GM20431 (cell line): ENCODE data around the gene NAIF1.
"Not testable (repeated sequence)": the region's sequence is repeated elsewhere in the genome, so short reads cannot be mapped to it uniquely, and the experiment has no call there.

Experiments
- in situ Hi-C: fragments of 300-500 bp; cut with MseI, MboI; formaldehyde crosslinking; loops from one replicate; pipeline ENCODE4 v1.15.0; 2020; ENCODE audit warnings: low sequenced_read_pairs; ENCODE audit not compliant: unreplicated experiment

NAIF1 gene

DNA sequence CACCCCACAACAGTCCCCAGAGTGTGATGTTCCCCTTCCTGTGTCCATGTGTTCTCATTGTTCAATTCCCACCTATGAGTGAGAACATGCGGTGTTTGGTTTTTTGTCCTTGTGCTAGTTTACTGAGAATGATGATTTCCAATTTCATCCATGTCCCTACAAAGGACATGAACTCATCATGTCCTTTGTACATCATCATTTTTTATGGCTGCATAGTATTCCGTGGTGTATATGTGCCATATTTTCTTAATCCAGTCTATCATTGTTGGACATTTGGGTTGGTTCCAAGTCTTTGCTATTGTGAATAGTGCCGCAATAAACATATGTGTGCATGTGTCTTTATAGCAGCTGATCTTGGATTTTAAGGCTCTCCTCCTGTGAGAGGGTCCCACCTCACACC is 26.3 kb downstream of the NAIF1 start:
- in situ Hi-C loops = not testable (repeated sequence)

- in situ Hi-C loops = loop anchor here (5.0 kb wide), 1 partner anchor 94 kb away; no protein-coding TSS in a partner anchor
Observed at GRCh38 chr9:128036522-128036921, 30.6 kb downstream of the NAIF1 start.

DNA sequence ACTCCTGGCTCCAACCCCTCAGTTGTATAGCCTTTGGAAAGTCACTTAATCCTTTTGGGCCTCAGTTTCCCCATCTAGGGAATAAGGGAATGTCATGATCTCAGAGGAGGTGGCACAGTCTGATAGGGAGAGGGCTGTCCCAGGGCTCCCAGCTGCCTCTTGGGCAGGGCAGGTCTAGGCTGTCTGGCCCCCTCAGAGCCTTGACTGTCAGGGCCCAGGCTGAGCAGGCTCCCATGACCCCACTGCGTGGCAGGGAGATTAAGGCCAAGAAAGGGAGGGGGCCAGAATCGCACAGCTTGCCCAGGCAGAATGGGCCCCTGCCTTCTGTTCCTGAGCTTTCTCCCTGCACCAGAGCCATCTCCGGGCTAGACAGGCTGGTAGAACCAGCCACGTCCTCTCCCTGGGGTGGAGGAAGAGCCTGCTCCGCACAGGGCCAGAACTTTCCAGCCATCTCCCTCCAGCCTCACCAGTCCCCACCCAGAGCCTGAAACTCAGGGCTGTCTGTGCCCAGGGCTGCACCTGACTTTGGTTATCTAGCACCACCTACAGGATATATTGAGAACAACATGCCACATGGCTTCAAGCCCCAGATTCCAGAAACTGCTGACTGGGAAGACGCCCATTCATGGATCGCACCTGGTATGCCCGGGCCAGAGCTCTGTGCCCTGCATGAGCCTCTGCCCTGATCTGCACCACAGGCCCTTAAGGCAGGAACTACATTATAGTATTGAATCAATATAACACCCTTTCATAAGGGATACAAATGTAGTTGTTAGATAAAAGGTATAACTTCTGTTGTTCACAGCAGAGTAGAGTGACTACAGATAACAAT is 32.1 kb downstream of the NAIF1 start:
- in situ Hi-C loops = loop anchor here (5.0 kb wide), 1 partner anchor 93 kb away; no protein-coding TSS in a partner anchor

GRCh38 chr9:128033609-128034008 is 33.5 kb downstream of the NAIF1 start:
- in situ Hi-C loops = no loop called here

GRCh38 chr9:128027705-128028104 is 39.4 kb downstream of the NAIF1 start:
- in situ Hi-C loops = no loop called here

DNA sequence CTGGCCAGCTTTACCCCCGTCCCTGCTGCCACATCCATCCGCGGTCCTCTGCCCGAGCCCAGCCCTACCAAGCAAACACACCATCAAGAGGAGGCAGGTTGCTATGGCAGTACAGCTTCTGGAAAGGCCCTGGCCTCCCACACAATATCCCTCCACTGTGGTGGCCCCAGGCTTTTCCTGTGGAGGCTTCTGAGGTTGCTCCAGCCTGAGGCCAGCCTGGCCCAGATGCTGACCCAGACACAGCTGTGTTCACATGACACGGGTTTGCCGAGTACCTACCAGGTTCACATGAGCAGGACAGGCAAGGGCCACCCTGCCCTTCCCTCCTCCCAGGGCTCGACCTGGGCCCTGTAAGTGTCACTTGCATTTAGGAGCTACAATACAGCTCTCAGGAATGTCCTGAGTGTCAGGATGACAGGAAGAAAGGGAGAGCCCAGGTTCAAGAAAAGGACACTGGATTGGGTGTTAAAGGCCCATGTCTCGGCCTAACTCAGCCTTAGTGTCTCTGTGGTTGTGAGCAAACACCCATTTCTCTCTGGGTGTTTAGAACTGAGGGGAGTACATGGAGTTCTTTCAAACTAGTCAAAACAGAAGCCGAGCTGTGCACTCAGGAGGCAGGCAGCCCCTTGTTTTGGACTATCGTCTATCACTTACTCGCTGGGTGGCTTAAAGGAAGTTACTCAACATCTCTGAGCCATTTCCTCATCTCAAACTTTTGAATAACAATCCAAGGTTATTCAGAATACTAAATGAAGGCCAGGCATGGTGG is 40.2 kb downstream of the NAIF1 start:
- in situ Hi-C loops = no loop called here

DNA sequence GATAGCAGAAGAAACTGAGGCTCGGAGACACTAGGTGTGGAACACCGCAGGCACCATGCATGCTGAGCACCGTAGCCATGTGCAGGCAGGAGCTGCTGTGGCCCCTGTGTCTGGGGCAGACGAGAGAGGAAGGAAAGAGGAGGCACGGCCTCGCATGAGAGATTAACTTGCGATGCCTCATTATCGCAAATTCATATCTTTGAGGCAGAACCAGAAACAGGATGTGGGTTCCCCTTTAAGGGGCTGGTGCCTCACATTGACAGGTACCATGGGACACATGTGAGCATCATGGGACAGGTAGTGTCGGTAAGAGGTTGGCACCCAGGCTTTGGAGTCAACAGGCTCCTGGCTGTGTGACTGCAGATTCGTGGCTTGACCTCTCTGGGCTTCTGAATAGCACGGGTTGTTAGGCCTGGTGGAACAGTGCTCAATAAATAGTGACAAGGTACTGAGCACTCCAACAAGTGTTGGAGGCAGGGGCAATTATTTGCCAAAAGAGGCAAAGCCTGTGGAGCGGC is 40.8 kb downstream of the NAIF1 start:
- in situ Hi-C loops = no loop called here

GRCh38 chr9:128025736-128026135 is 41.4 kb downstream of the NAIF1 start:
- in situ Hi-C loops = no loop called here

DNA sequence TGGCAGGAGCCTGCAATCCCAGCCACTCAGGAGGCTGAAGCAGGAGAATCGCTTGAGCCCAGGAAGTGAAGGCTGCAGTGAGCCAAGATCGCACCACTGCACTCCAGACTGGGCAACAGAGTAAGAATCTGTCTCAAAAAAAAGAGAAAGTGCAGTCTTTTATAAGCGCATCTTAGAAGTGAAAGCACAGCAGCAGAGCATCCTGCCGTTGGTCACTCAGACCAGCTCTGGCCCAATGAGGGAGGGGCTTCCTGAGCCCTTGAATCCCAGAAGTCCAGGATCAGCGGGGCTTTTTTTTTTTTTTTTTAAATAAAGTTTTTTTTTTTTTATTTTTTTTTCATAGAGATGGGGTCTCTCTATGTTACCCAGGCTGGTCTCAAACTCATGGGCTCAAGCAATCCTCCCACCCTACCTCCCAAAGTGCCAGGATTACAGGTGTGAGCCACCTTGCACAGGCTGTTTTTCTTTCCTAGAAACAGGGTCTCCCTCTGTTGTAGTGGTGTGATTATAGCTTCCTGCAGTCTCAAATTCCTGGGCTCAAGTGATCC is 42.3 kb downstream of the NAIF1 start:
- in situ Hi-C loops = no loop called here

- in situ Hi-C loops = not testable (repeated sequence)
Observed at GRCh38 chr9:128023671-128024070, 43.4 kb downstream of the NAIF1 start.

GRCh38 chr9:128022886-128023285 is 44.2 kb downstream of the NAIF1 start:
- in situ Hi-C loops = no loop called here

GRCh38 chr9:128021098-128021497 is 46.0 kb downstream of the NAIF1 start:
- in situ Hi-C loops = no loop called here

GRCh38 chr9:128020692-128021091 is 46.4 kb downstream of the NAIF1 start:
- in situ Hi-C loops = no loop called here

GRCh38 chr9:128015696-128016095 is 51.4 kb downstream of the NAIF1 start:
- in situ Hi-C loops = no loop called here
